Measurements from ENCODE around the gene KIF3A.

DNA sequence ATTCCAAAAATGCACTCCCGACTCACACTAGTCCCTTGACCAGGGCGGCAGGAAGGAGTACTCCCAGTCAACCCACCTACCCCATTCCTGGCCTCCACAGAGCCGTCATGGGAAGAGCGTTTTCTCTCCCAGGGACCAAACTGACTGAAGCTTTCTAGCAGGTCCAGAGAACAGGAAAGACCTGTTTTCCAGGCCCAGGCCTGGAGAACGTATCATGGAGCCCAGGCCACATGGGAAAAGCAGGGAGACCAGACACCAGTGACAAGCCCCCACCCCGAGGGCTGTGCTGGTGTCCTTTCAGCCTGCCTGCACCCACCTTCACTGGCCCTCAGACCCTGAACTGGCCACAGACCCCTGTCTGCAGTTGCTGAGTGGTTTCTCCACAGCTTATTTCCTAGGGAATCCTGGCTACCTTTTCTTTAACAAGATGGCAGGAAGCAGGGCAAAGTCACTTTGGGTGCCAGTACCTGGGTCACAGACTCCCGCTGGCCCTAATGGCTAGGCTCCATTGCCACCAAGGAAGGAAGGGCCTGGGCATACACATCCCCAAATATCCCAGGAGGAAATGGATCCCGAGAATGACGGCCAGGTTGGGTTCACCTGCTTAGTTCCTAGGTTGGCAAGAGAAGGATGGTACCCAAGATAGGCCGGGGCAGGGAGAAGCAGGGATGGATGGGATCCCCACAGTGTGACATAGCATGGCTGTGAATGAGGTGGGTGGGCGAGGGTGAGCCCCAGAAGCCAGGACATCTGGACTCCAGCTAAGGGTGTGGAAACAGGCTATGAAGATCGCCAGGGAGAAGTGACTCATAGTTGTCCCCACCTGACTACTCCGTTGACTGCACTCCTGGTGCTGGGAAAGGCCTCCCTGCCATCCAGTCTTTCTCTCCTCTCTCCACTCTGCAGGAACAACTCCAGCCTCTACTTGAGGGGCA lies 22.0 kb upstream of the KIF3A start:
- TF ChIP-seq RCOR1 (IDR thresholded peaks at IDR 0.05; ENCODE audit: low read length) (no peak), EP300 (IDR thresholded peaks at IDR 0.05; ENCODE audit: borderline replicate concordance in 1 of 2, low read depth in 1 of 2, low read length in 1 of 2) (no peak), MXI1 (IDR thresholded peaks at IDR 0.05; ENCODE audit: low read depth, low read length) (no peak), POLR2AphosphoS5 (IDR thresholded peaks at IDR 0.05; ENCODE audit: low read depth, low read length) (no peak), GABPA (IDR thresholded peaks at IDR 0.05; ENCODE audit: low read depth) (no peak), FOSL2 (IDR thresholded peaks at IDR 0.05; ENCODE audit: borderline replicate concordance, low read depth) (no peak), TAF1 (IDR thresholded peaks at IDR 0.05; ENCODE audit: borderline replicate concordance, low read depth, low read length) (no peak), EZH2phosphoT487 (IDR thresholded peaks at IDR 0.05; ENCODE audit: borderline replicate concordance, low read depth) (no peak)
- TF ChIP-seq, protein P1, sequence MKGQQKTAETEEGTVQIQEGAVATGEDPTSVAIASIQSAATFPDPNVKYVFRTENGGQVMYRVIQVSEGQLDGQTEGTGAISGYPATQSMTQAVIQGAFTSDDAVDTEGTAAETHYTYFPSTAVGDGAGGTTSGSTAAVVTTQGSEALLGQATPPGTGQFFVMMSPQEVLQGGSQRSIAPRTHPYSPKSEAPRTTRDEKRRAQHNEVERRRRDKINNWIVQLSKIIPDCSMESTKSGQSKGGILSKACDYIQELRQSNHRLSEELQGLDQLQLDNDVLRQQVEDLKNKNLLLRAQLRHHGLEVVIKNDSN (IDR thresholded peaks at IDR 0.05; ENCODE audit: borderline replicate concordance, low read depth) = no peak
- TF ChIP-seq, protein P2, sequence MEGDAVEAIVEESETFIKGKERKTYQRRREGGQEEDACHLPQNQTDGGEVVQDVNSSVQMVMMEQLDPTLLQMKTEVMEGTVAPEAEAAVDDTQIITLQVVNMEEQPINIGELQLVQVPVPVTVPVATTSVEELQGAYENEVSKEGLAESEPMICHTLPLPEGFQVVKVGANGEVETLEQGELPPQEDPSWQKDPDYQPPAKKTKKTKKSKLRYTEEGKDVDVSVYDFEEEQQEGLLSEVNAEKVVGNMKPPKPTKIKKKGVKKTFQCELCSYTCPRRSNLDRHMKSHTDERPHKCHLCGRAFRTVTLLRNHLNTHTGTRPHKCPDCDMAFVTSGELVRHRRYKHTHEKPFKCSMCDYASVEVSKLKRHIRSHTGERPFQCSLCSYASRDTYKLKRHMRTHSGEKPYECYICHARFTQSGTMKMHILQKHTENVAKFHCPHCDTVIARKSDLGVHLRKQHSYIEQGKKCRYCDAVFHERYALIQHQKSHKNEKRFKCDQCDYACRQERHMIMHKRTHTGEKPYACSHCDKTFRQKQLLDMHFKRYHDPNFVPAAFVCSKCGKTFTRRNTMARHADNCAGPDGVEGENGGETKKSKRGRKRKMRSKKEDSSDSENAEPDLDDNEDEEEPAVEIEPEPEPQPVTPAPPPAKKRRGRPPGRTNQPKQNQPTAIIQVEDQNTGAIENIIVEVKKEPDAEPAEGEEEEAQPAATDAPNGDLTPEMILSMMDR (IDR thresholded peaks at IDR 0.05) = no peak
- TF ChIP-seq, protein P3, sequence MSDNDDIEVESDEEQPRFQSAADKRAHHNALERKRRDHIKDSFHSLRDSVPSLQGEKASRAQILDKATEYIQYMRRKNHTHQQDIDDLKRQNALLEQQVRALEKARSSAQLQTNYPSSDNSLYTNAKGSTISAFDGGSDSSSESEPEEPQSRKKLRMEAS (IDR thresholded peaks at IDR 0.05; ENCODE audit: low read depth) = no peak

Data from SK-N-SH (cell line).